GM12891 (cell line): ENCODE data around the gene DENND11.

Source experiments
- PAX5 ChIP-seq: IDR thresholded peaks from 2 replicates; pipeline ENCODE4 v1.6.1; 2011; ENCODE audit warnings: low read length, moderate library complexity, mild to moderate bottlenecking; ENCODE audit not compliant: insufficient read depth, severe bottlenecking
- POLR2A ChIP-seq: IDR thresholded peaks from 2 replicates; pipeline ENCODE4 v1.6.1; 2011; ENCODE audit warnings: low read depth, low read length, control low read depth
- POLR2AphosphoS5 ChIP-seq: IDR thresholded peaks from 2 replicates; pipeline ENCODE4 v1.6.1; 2011; ENCODE audit warnings: low read depth, low read length, control low read depth
- POU2F2 ChIP-seq: IDR thresholded peaks from 2 replicates; pipeline ENCODE4 v1.6.1; 2011; ENCODE audit warnings: low read depth, mild to moderate bottlenecking, control low read depth, low read length, moderate library complexity
- SPI1 ChIP-seq: IDR thresholded peaks from 2 replicates; pipeline ENCODE4 v1.6.1; 2011; ENCODE audit warnings: low read depth, low read length, control low read depth
- TAF1 ChIP-seq: IDR thresholded peaks from 2 replicates; pipeline ENCODE4 v1.6.1; 2011; ENCODE audit warnings: low read depth, low read length, control low read depth

GRCh38 chr7:141737118-141737835 lies 35.3 kb upstream of the DENND11 start:
- TF ChIP-seq POLR2AphosphoS5 (no peak), POLR2A (no peak), PAX5 (no peak), TAF1 (no peak), SPI1 (no peak), POU2F2 (no peak)
